ENCODE measurements around the gene CD247.

CD247 gene

DNA sequence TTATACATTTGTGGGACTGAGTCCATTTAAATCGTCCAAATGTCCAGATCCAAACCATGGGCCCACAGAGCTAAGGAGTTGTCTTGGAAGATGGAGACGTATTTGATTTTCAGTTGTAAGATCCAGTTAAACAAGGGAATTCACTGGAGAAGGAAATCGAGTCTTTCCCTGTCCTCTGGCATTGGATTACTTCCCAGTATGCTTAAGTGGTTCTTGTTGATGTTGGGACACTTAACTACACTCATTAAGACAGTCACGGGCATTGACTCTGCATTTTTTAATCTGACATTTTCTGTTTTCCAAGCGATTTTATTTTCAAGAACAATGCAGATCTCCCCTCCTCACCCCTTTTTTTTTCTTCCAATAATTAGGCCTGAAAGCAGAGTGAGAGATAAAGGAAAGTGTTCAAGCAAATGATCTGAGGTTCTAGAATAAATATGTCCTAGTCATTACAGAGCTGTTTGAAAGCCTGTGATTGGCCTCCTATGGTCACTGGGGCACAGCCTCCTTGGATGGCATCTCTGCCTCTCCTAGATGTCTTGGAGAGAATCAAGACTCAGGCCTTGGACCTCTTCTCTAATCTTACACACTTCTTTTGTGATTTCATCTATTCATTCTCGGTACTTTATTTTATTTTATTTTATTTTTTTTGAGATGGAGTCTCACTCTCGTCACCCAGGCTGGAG lies 48.9 kb downstream of the CD247 start:
- no peaks in the 10 kb centered on the region for H3K9me3 ChIP-seq (ENCODE audit: control insufficient read depth in 2 of 2, low read length in 2 of 2)
- no peaks in the 10 kb centered on the region for H3K36me3 ChIP-seq (ENCODE audit: control insufficient read depth in 2 of 2, insufficient read depth in 2 of 2, low read length in 2 of 2)
- no peaks in the 10 kb centered on the region for H3K4me1 ChIP-seq (ENCODE audit: control insufficient read depth, insufficient read depth, low read length)
- no peak overlapping the region for H3K4me3 ChIP-seq (ENCODE audit: low read length in 2 of 2)
- H3K9ac ChIP-seq (ENCODE audit: low read length in 2 of 2), result no peak overlapping the region
- H3K27me3 ChIP-seq (ENCODE audit: control insufficient read depth in 1 of 2, insufficient read depth in 2 of 2, low read length in 2 of 2), result no peaks in the 10 kb centered on the region
- H3K27ac ChIP-seq (ENCODE audit: low read length), result no peak overlapping the region

DNA sequence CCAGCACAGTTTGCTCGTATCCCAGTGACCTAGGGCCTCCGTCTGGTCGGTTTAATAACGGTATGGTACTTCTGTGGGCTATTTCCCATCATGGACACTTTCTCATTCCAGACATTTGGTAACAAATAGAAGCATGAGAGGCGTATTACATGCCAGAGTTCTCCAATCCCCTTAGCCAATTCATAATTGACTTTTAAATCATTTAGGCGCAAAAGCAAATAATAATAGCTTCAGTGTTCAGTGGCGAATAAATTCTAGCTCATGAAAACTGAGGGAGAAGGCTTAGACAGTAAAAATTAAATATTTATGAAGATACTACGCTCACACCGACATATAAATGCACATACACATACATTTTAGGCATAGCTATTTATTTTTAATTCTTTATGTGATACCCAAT lies 50.6 kb downstream of the CD247 start:
- Histone ChIP-seq H3K27me3 (ENCODE audit: control insufficient read depth in 1 of 2, insufficient read depth in 2 of 2, low read length in 2 of 2) (no peaks in the 10 kb centered on the region), H3K4me3 (ENCODE audit: low read length in 2 of 2) (no peak overlapping the region)

DNA sequence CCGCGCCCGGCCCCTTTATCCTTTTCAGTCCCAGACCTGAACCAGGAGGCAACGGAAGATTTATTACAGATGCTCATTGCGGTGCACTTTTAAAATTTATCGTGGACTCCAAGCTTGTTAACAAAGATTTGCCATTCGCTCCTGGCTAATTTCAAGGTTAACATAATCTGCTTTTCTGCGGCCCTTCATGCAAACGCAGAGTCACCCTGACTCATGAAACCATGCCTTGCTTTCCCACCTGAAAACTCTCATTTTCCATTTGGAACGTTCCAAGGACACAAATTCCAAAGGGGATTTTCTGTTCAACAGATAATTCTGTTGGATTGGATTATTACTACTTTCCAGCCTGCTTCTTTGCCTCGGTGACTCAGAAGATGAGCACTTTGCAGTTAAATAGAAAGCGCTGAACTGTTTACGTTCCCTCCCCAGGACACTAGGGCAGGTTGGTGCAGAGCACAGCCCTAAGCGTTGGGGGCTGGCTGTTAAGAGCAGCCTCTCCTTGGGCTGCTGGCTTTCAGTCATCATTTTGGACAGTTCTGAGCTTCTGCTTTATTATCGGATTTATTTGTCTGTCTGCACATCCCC lies 51.1 kb downstream of the CD247 start:
- H3K9ac ChIP-seq (ENCODE audit: low read length in 2 of 2), result no peak overlapping the region
- H3K9me3 ChIP-seq (ENCODE audit: control insufficient read depth in 2 of 2, low read length in 2 of 2), result no peaks in the 10 kb centered on the region
- H3K27me3 ChIP-seq (ENCODE audit: control insufficient read depth in 1 of 2, insufficient read depth in 2 of 2, low read length in 2 of 2), result no peaks in the 10 kb centered on the region
- H3K27ac ChIP-seq (ENCODE audit: low read length), result no peak overlapping the region
- H3K4me3 ChIP-seq (ENCODE audit: low read length in 2 of 2), result no peak overlapping the region
- no peaks in the 10 kb centered on the region for H3K36me3 ChIP-seq (ENCODE audit: control insufficient read depth in 2 of 2, insufficient read depth in 2 of 2, low read length in 2 of 2)
- H3K4me1 ChIP-seq (ENCODE audit: control insufficient read depth, insufficient read depth, low read length), result no peaks in the 10 kb centered on the region

More for the DNA sequence above, 50.6 kb downstream of the CD247 start:
- Histone ChIP-seq H3K36me3 (ENCODE audit: control insufficient read depth in 2 of 2, insufficient read depth in 2 of 2, low read length in 2 of 2) (no peaks in the 10 kb centered on the region), H3K4me1 (ENCODE audit: control insufficient read depth, insufficient read depth, low read length) (no peaks in the 10 kb centered on the region), H3K9me3 (ENCODE audit: control insufficient read depth in 2 of 2, low read length in 2 of 2) (no peaks in the 10 kb centered on the region), H3K9ac (ENCODE audit: low read length in 2 of 2) (no peak overlapping the region), H3K27ac (ENCODE audit: low read length) (no peak overlapping the region)

DNA sequence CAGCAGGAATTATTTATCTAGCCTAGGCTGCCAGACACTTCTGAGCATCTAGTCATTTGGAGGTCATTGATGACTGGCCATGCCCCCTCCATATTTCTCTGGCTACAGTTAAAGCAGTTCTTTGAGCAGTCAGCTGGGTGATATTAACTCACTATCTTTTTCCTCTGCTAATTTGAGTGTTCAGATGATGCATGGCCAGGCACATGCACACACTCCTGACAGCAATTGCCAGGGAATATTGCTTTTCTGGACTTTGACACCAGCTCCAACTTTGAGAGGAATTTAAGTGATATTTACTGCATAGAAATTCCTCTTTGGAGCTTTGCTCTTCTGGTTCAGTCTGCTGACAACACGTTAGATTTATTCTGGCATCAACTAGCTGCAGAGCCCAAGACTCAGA lies 52.6 kb downstream of the CD247 start:
- Histone ChIP-seq H3K9ac (ENCODE audit: low read length in 2 of 2) (no peak overlapping the region), H3K27me3 (ENCODE audit: control insufficient read depth in 1 of 2, insufficient read depth in 2 of 2, low read length in 2 of 2) (no peaks in the 10 kb centered on the region), H3K4me1 (ENCODE audit: control insufficient read depth, insufficient read depth, low read length) (no peaks in the 10 kb centered on the region), H3K27ac (ENCODE audit: low read length) (no peak overlapping the region), H3K9me3 (ENCODE audit: control insufficient read depth in 2 of 2, low read length in 2 of 2) (no peaks in the 10 kb centered on the region), H3K4me3 (ENCODE audit: low read length in 2 of 2) (no peak overlapping the region), H3K36me3 (ENCODE audit: control insufficient read depth in 2 of 2, insufficient read depth in 2 of 2, low read length in 2 of 2) (no peaks in the 10 kb centered on the region)

DNA sequence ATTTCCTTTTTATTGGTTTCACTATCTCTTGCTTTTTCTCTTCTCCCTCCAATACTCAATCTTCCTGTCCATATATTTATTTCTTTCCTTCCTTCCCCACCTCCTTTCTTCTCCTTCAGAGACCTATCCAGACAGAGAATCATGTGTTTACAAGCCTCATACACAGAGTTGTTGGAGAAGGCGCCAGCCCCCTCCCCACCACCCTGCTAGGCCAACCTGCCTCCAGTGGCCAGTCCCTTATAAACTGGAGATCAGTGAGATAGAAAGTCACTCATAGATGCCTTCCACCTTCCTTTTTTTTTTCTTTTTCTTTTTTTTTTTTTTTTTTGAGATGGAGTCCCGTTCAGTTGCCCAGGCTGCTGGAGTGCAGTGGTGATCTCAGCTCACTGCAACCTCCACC lies 53.3 kb downstream of the CD247 start:
- Histone ChIP-seq H3K9me3 (ENCODE audit: control insufficient read depth in 2 of 2, low read length in 2 of 2) (no peaks in the 10 kb centered on the region), H3K9ac (ENCODE audit: low read length in 2 of 2) (no peak overlapping the region), H3K4me1 (ENCODE audit: control insufficient read depth, insufficient read depth, low read length) (no peaks in the 10 kb centered on the region)

DNA sequence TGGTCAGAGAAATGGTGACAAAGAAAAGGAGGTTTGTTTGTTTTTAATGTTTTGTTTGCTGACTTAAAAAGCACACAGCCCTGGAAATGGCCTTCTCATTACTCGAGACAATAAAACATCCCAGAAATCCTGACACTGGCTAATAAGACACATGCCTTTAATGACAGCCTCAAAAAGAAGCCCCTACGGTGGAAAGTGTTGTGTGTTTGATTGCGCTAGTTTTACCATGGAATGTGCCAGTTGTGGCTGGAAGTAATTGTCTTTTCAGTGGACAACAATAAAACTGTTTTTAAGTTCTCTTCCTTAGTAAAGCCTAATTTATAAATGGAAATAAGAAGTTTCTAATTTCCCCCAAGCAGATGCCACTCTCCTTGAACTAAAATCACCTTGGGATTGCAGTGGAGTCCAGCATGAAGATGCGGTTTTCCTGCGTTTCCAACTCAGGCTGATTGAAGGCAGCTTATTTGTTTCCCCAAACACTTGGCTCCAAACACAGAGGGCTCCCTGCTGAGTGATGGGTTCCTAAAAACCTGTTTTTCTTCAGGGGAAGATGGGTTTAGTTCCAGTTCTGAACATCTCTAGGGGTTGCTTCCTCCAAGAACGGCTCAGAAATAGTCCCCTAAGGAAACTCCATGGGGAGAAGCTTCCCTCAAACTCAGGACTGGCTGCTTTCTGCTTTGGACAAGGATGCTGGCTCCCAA lies 54.3 kb downstream of the CD247 start:
- no peaks in the 10 kb centered on the region for H3K36me3 ChIP-seq (ENCODE audit: control insufficient read depth in 2 of 2, insufficient read depth in 2 of 2, low read length in 2 of 2)

More for the DNA sequence above, 53.3 kb downstream of the CD247 start:
- Histone ChIP-seq H3K27me3 (ENCODE audit: control insufficient read depth in 1 of 2, insufficient read depth in 2 of 2, low read length in 2 of 2) (no peaks in the 10 kb centered on the region), H3K27ac (ENCODE audit: low read length) (no peak overlapping the region), H3K36me3 (ENCODE audit: control insufficient read depth in 2 of 2, insufficient read depth in 2 of 2, low read length in 2 of 2) (no peaks in the 10 kb centered on the region), H3K4me3 (ENCODE audit: low read length in 2 of 2) (no peak overlapping the region)

DNA sequence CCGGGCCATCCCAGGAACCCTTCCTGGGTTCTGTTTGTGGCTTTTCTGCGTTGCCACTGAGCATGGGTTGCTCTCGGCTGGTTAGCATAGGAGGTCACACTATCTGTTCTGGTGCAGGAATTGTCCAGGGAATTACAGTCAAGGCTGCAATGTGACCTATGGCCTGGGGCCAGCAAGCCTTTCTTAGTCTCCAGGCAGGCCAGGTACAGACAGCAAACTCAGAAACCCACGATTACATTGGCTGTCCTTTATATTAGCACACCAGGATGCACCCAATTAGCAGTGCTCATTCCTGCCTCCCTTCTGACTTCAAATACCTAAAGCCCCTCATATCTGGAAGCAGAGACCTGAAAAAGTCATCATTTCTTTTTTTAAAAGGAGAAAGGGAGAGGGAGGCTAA lies 55.2 kb downstream of the CD247 start:
- Histone ChIP-seq H3K9me3 (ENCODE audit: control insufficient read depth in 2 of 2, low read length in 2 of 2) (no peaks in the 10 kb centered on the region), H3K4me1 (ENCODE audit: control insufficient read depth, insufficient read depth, low read length) (no peaks in the 10 kb centered on the region), H3K4me3 (ENCODE audit: low read length in 2 of 2) (no peak overlapping the region), H3K9ac (ENCODE audit: low read length in 2 of 2) (no peak overlapping the region), H3K27me3 (ENCODE audit: control insufficient read depth in 1 of 2, insufficient read depth in 2 of 2, low read length in 2 of 2) (no peaks in the 10 kb centered on the region), H3K36me3 (ENCODE audit: control insufficient read depth in 2 of 2, insufficient read depth in 2 of 2, low read length in 2 of 2) (no peaks in the 10 kb centered on the region), H3K27ac (ENCODE audit: low read length) (no peak overlapping the region)

More for the DNA sequence above, 54.3 kb downstream of the CD247 start:
- Histone ChIP-seq H3K4me3 (ENCODE audit: low read length in 2 of 2) (no peak overlapping the region), H3K4me1 (ENCODE audit: control insufficient read depth, insufficient read depth, low read length) (no peaks in the 10 kb centered on the region), H3K9ac (ENCODE audit: low read length in 2 of 2) (no peak overlapping the region), H3K27ac (ENCODE audit: low read length) (no peak overlapping the region), H3K27me3 (ENCODE audit: control insufficient read depth in 1 of 2, insufficient read depth in 2 of 2, low read length in 2 of 2) (no peaks in the 10 kb centered on the region), H3K9me3 (ENCODE audit: control insufficient read depth in 2 of 2, low read length in 2 of 2) (no peaks in the 10 kb centered on the region)

DNA sequence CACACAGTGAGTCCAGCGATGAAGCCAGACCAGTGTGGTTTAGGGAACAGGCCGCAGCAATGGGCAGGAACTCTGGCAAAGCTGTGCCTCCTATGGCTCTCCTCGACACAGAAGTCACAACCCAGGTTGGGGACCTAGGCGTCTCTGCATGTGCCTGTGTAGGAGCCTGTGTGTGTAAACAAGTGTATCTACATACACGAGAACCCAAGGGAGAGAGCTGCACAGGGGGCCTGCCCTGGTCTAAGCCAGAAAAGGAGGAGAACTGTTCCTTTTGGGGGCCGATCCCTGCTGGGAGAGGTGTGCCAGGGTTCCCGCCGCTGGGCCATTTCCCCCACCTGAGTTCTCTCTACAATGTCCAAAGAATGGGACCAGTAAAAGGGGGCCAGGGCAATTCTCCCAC lies 56.0 kb downstream of the CD247 start:
- H3K9ac ChIP-seq (ENCODE audit: low read length in 2 of 2), result no peak overlapping the region
- H3K27me3 ChIP-seq (ENCODE audit: control insufficient read depth in 1 of 2, insufficient read depth in 2 of 2, low read length in 2 of 2), result no peaks in the 10 kb centered on the region
- no peak overlapping the region for H3K4me3 ChIP-seq (ENCODE audit: low read length in 2 of 2)
- H3K27ac ChIP-seq (ENCODE audit: low read length), result no peak overlapping the region
- H3K9me3 ChIP-seq (ENCODE audit: control insufficient read depth in 2 of 2, low read length in 2 of 2), result no peaks in the 10 kb centered on the region
- H3K36me3 ChIP-seq (ENCODE audit: control insufficient read depth in 2 of 2, insufficient read depth in 2 of 2, low read length in 2 of 2), result no peaks in the 10 kb centered on the region
- no peaks in the 10 kb centered on the region for H3K4me1 ChIP-seq (ENCODE audit: control insufficient read depth, insufficient read depth, low read length)

DNA sequence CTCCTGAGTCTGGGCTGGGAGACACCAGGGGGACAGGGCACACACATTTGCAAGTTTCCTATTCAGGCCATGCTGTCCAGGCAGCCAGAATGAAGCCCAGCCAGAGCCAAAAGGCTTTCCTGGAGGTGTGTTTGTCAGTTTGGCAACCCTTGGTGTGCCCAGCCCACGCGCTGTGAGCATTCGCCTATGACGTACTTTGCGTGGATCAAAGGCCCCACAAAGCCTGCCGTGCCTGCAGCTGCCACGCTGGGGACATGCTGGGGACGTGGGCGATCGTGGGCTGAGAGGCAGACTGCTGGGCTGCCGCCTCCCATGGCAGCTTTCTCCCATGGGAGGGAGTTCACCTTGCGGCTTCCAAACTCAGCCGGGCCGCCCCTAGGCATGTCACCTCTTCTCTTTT lies 57.5 kb downstream of the CD247 start:
- H3K4me3 ChIP-seq (ENCODE audit: low read length in 2 of 2), result no peak overlapping the region

DNA sequence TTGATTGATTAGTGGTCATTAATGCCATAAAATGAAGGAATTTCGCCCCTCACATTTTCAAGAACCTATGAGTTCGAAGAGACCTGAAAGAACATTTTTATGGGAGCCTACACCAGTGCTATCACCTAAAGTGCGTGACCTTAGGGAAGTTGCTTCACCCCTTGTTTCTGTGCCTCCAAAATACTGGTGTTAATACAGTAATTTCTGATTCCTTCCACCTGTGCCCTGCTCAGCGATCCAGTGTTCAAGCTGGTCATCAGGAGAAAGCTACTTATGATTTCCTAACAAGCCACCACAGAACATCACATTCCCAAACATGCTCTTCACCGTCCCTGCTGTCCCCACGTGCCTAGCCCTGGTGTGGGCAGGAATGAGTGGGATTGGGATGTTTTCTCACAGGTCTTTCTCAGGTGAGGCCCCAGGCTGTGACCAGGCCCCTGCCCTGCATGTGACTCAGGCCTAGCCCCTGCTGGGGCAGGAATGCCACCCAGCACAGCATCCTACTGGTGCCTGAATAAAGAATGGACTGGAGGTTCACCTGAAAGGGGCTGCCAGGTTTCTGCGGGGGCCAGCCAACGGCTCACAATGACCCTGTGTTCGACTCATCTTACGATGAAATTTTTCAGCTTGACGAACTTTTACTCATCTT lies 60.3 kb downstream of the CD247 start:
- Histone ChIP-seq H3K9ac (ENCODE audit: low read length in 2 of 2) (no peak overlapping the region), H3K4me3 (ENCODE audit: low read length in 2 of 2) (no peak overlapping the region), H3K27me3 (ENCODE audit: control insufficient read depth in 1 of 2, insufficient read depth in 2 of 2, low read length in 2 of 2) (no peaks in the 10 kb centered on the region), H3K9me3 (ENCODE audit: control insufficient read depth in 2 of 2, low read length in 2 of 2) (no peaks in the 10 kb centered on the region), H3K36me3 (ENCODE audit: control insufficient read depth in 2 of 2, insufficient read depth in 2 of 2, low read length in 2 of 2) (no peaks in the 10 kb centered on the region), H3K27ac (ENCODE audit: low read length) (no peak overlapping the region), H3K4me1 (ENCODE audit: control insufficient read depth, insufficient read depth, low read length) (peaks cover 6% of the 10 kb centered on the region)

More for the DNA sequence above, 57.5 kb downstream of the CD247 start:
- Histone ChIP-seq H3K9me3 (ENCODE audit: control insufficient read depth in 2 of 2, low read length in 2 of 2) (no peaks in the 10 kb centered on the region), H3K27ac (ENCODE audit: low read length) (no peak overlapping the region), H3K27me3 (ENCODE audit: control insufficient read depth in 1 of 2, insufficient read depth in 2 of 2, low read length in 2 of 2) (no peaks in the 10 kb centered on the region), H3K36me3 (ENCODE audit: control insufficient read depth in 2 of 2, insufficient read depth in 2 of 2, low read length in 2 of 2) (no peaks in the 10 kb centered on the region), H3K4me1 (ENCODE audit: control insufficient read depth, insufficient read depth, low read length) (peaks cover 4% of the 10 kb centered on the region), H3K9ac (ENCODE audit: low read length in 2 of 2) (no peak overlapping the region)

All from stomach smooth muscle (tissue), 2 donors.